Kidney (tissue), 14 donors: ENCODE data around the gene STC2. TPM values are rescaled to one million over a fixed set of nuclear protein-coding genes. Genes with fewer than 3 reads are reported as not detected.

Experiments
- DNase-seq, 5 donors: peaks; one replicate each; pipeline ENCODE4 v3.0.0-alpha.2; 2013 to 2020
- FAIRE-seq: peaks from 2 replicates; lab custom pipeline; 2012; peaks lifted over from hg19 to GRCh38; lab: Jason Lieb, UNC
- H3K27ac ChIP-seq, 2 donors: one replicate each; pipeline ENCODE4 v1.7.0; 2013; ENCODE audit warnings: low read depth in 2 of 2, low read length in 2 of 2, inconsistent platforms in 1 of 2
- H3K27me3 ChIP-seq: one replicate; pipeline ENCODE4 v1.7.1; 2013; ENCODE audit warnings: low read length, inconsistent platforms; ENCODE audit not compliant: control insufficient read depth, insufficient read depth
- H3K36me3 ChIP-seq, 3 donors: one replicate each; pipeline versions ENCODE4 v1.7.0 to v1.7.1; 2013; ENCODE audit warnings: low read length in 3 of 3, control low read depth in 1 of 3, inconsistent platforms in 1 of 3; ENCODE audit not compliant: insufficient read depth in 3 of 3, control insufficient read depth in 2 of 3
- H3K4me1 ChIP-seq, 3 donors: one replicate each; pipeline versions ENCODE4 v1.7.0 to v1.7.1; 2013; ENCODE audit warnings: low read length in 3 of 3, inconsistent platforms in 1 of 3, low read depth in 1 of 3; ENCODE audit not compliant: control insufficient read depth in 2 of 3, insufficient read depth in 2 of 3
- H3K4me3 ChIP-seq, 3 donors: one replicate each; pipeline versions ENCODE4 v1.7.0 to v1.8.1; 2013; ENCODE audit warnings: low read length in 3 of 3, control low read depth in 1 of 3, inconsistent platforms in 1 of 3
- H3K9ac ChIP-seq, 3 donors: one replicate each; pipeline versions ENCODE4 v1.7.0 to v1.7.1; 2013; ENCODE audit warnings: low read length in 3 of 3, control low read depth in 1 of 3, inconsistent platforms in 1 of 3
- H3K9me3 ChIP-seq, 3 donors: one replicate each; pipeline versions ENCODE4 v1.7.0 to v1.7.1; 2013; ENCODE audit warnings: low read length in 3 of 3, control low read depth in 1 of 3, inconsistent platforms in 1 of 3; ENCODE audit not compliant: control insufficient read depth in 2 of 3, insufficient read depth in 1 of 3
- intact Hi-C: fragments of 100-400 bp; cut with DNase I; formaldehyde crosslinking; loops from one replicate; pipeline ENCODE4 v1.11.1; 2022
- polyA plus RNA-seq: library from polyadenylated mRNA; stranded (reverse); fragments of 350-450 nt; fragmentation: Illumina TruSeq; extraction: RNeasy Lipid Tissue Mini Kit (QIAGEN cat#74804); gene quantifications from one replicate; pipeline ENCODE4 v1.2.3, GENCODE V29; 2014; ENCODE audit warnings: low read depth, low replicate concordance; ENCODE audit not compliant: insufficient read depth
- total RNA-seq: library from RNA; stranded (reverse); fragmentation: NEBNext Ultra II Directional; extraction: Animal tissue kit (Norgen Biotek cat#: 25700); gene quantifications from one replicate; pipeline ENCODE4 v1.2.1, GENCODE V29; 2021
- TF ChIP-seq, protein P1 (sequence below): IDR thresholded peaks from 3 replicates; pipeline ENCODE4 v1.5.1; 2012; ENCODE audit warnings: mild to moderate bottlenecking, moderate library complexity, borderline replicate concordance; ENCODE audit not compliant: insufficient read depth; ENCODE audit errors: extremely low read depth
- donor health status: control.
- donor health status: control.
- donor health status: control.
- donor health status: control.
- donor health status: control.
- donor health status: DM: yes; HTN: yes; CAD: no.
- donor health status: Normal renal cell carcinoma (clear cell type).

Gene STC2
- total and polyA plus RNA-seq, 2 donors from 2014 or later, result 2.1 to 2.7 TPM

DNA sequence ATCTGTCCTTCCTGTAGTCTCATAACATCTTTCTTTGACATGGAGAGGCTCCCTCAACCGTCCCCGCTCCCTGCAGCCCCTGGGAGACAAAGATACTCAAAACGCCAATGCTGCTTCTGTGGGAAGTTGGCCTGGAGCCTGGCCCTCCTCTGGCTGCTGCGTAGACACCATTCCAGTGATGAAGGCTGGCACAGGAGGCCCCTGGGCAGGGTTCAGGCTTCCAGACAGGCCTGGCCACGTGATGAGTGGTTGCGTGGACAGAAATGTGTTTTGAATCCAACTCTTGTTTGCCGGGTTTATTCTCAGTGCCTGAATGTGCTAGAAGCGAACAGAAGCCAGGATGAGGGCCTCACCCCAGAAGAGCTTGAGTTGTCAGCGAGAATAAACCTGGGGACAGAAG lies 50.0 kb downstream of the STC2 start:
- intact Hi-C loops, result no loop called here
- no peak overlapping the region for H3K4me3 ChIP-seq
- FAIRE-seq (no peak), DNase-seq (no peak)
- H3K4me1 ChIP-seq, result no peaks in the 10 kb centered on the region
- TF ChIP-seq, protein P1, sequence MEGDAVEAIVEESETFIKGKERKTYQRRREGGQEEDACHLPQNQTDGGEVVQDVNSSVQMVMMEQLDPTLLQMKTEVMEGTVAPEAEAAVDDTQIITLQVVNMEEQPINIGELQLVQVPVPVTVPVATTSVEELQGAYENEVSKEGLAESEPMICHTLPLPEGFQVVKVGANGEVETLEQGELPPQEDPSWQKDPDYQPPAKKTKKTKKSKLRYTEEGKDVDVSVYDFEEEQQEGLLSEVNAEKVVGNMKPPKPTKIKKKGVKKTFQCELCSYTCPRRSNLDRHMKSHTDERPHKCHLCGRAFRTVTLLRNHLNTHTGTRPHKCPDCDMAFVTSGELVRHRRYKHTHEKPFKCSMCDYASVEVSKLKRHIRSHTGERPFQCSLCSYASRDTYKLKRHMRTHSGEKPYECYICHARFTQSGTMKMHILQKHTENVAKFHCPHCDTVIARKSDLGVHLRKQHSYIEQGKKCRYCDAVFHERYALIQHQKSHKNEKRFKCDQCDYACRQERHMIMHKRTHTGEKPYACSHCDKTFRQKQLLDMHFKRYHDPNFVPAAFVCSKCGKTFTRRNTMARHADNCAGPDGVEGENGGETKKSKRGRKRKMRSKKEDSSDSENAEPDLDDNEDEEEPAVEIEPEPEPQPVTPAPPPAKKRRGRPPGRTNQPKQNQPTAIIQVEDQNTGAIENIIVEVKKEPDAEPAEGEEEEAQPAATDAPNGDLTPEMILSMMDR, result no peak
- peaks cover 0 to 5% (median 0%) of the 10 kb centered on the region in 3 donors for H3K9me3 ChIP-seq
- H3K27me3 ChIP-seq, result peaks cover 3% of the 10 kb centered on the region
- no peak overlapping the region for H3K27ac ChIP-seq
- no peak overlapping the region for H3K9ac ChIP-seq
- no peaks in the 10 kb centered on the region for H3K36me3 ChIP-seq

DNA sequence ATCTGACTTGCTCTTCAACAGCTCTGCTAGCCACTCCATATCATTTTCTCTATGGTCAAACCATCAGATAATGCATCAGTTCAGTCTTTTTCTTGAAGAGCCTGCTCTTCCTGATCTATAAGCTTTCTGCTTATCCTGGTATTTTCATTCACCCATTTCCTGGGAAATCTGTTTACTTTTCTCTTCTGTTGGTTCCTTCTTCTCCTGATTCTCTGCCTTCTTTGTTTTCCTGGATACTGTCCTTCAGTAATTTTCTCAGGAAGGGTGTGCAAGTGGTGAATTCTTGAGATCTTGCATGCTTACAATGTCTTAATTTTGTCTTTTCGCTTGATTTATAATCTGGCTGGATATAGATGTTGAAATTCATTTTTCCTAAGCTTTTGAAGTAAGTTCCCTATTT lies 53.4 kb downstream of the STC2 start:
- TF ChIP-seq, protein P1, result no peak
- no peak for FAIRE-seq
- Histone ChIP-seq H3K9ac (no peak overlapping the region), H3K4me1 (no peaks in the 10 kb centered on the region), H3K27ac (no peak overlapping the region), H3K4me3 (no peak overlapping the region), H3K27me3 (no peaks in the 10 kb centered on the region), H3K9me3 (peaks cover 0 to 5% (median 0%) of the 10 kb centered on the region in 3 donors), H3K36me3 (no peaks in the 10 kb centered on the region)
- DNase-seq, result no peak
- intact Hi-C loops, result no loop called here

DNA sequence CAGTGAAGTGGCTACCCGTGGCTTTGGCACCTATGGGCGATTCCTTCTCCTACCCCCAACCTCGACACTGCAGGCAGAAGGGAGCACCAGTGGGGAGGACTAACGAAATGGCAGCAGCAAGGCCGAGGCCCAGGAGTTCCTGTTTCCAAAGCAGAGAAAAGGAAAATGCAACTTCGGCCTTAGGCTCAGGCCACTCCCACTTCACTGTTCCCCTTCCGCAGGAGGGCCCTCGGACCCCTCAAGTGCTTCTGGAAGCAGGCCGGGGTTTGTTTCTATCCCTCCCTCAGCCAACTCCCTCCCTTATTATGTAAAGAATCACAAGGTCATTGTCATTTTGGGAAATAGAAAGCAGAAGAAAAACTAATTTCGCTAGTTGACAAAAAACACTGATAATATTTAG lies 56.8 kb downstream of the STC2 start:
- H3K4me3 ChIP-seq, result no peak overlapping the region
- no peaks in the 10 kb centered on the region for H3K36me3 ChIP-seq
- DNase-seq (no peak), FAIRE-seq (no peak)
- no peak overlapping the region for H3K27ac ChIP-seq
- H3K27me3 ChIP-seq, result no peaks in the 10 kb centered on the region
- TF ChIP-seq, protein P1, result no peak
- H3K9ac ChIP-seq, result no peak overlapping the region
- H3K4me1 ChIP-seq, result no peaks in the 10 kb centered on the region
- peaks cover 0 to 5% (median 0%) of the 10 kb centered on the region in 3 donors for H3K9me3 ChIP-seq
- intact Hi-C loops, result no loop called here
